Natural killer cell treated with Interleukin-12 subunit alpha and Interleukin-12 subunit beta and Interleukin-15 and Interleukin-18, amount 100 ng/mL, for 72 hours (primary cell): Measurements from ENCODE around the gene TBC1D7. TPM values are rescaled to one million over a fixed set of nuclear protein-coding genes. Genes with fewer than 3 reads are reported as not detected.

Experiments
- ATAC-seq, 2 donors: fragments of 150-1000 bp; cut with Tn5 transposase in 1 of 2; sonication (Bioruptor Pico), chemical (Tn5 transposase) in 1 of 2; 2 replicates each; pipeline ENCODE4 v1.10.0; 2021
- DNase-seq: peaks from one replicate; pipeline ENCODE4 v3.0.0; 2022; ENCODE audit warnings: low spot score
- H3K27ac Mint-ChIP-seq, 2 donors: 1 replicate in 1 of 2; 2 replicates in 1 of 2; pipeline ENCODE4 v1.8.0; 2022; ENCODE audit warnings: mixed read lengths in 2 of 2, mild to moderate bottlenecking in 1 of 2, moderate library complexity in 1 of 2
- H3K27me3 Mint-ChIP-seq, 2 donors: 1 replicate in 1 of 2; 2 replicates in 1 of 2; pipeline ENCODE4 v1.8.0; 2022; ENCODE audit warnings: mixed read lengths in 2 of 2
- H3K36me3 Mint-ChIP-seq: one replicate; pipeline ENCODE4 v1.8.0; 2022; ENCODE audit warnings: mixed read lengths
- H3K4me1 Mint-ChIP-seq, 2 donors: 1 replicate in 1 of 2; 2 replicates in 1 of 2; pipeline ENCODE4 v1.8.0; 2022; ENCODE audit warnings: low read depth in 2 of 2, mixed read lengths in 2 of 2, mild to moderate bottlenecking in 1 of 2
- H3K4me3 Mint-ChIP-seq: one replicate; pipeline ENCODE4 v1.8.0; 2022; ENCODE audit warnings: mixed read lengths
- H3K9me3 Mint-ChIP-seq: 2 replicates; pipeline ENCODE4 v1.8.0; 2022; ENCODE audit warnings: mixed read lengths
- total RNA-seq, 2 donors: library from RNA; stranded (reverse); gene quantifications; one replicate each; pipeline ENCODE4 v1.2.3, GENCODE V29; 2022

Gene TBC1D7
- total RNA-seq, 2 donors from 2014 or later = 21.8 to 23.4 TPM

- Mint-ChIP-seq H3K36me3 (peaks cover 14% of the 10 kb centered on the region), H3K4me1 (no peaks in the 10 kb centered on the region), H3K9me3 (no peaks in the 10 kb centered on the region), H3K27me3 (no peaks in the 10 kb centered on the region), H3K4me3 (no peak overlapping the region), H3K27ac (no peak overlapping the region)
- no peak for DNase-seq
- no peak for ATAC-seq
These were observed 8.3 kb downstream of the TBC1D7 start for GRCh38 chr6:13319891-13320564.

DNA sequence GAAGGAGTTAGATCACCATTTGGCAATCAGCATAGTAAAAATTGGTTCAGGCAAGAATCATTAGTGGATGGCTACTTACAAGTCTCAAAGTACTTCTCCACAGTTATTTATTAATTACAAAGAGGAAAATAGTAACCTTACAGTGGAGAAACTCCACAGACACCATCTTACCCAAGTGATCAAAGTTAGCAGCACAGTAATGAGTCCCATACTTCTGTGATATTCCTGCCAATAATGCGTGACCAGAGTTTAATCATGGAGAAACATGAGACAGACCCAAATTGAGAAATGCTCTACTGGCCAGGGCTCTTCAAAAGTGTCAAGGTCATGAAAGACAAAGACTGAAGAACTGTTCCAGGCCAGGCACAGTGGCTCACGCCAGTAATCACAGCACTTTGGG is 9.5 kb downstream of the TBC1D7 start:
- Mint-ChIP-seq H3K4me3 (no peak overlapping the region), H3K27ac (no peak overlapping the region), H3K9me3 (no peaks in the 10 kb centered on the region), H3K4me1 (no peaks in the 10 kb centered on the region), H3K36me3 (peaks cover 14% of the 10 kb centered on the region), H3K27me3 (no peaks in the 10 kb centered on the region)
- ATAC-seq (no peak), DNase-seq (no peak)

DNA sequence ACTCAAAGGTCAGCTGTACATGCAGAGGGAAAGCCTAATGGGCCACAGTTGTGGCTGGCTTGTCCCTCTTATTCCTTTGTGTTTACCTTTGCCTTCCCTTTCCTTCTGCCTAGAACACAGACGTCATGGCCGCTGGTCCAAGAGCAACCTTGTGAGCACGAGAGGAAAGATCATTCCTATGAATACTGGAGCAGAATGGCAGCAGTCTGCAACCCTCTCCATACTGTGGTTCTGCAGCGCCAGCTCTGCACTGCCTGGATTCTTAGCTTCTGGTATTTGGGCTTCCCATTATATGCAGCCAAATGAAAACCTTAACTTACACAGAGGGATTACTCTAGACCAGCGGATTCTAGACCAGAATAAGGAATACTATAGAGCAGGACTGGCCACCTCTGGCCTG is 12.4 kb downstream of the TBC1D7 start:
- Mint-ChIP-seq H3K9me3 (no peaks in the 10 kb centered on the region), H3K4me3 (no peak overlapping the region), H3K27ac (no peak overlapping the region), H3K4me1 (no peaks in the 10 kb centered on the region), H3K27me3 (no peaks in the 10 kb centered on the region), H3K36me3 (peaks cover 20% of the 10 kb centered on the region)
- ATAC-seq = no peak
- no peak for DNase-seq

DNA sequence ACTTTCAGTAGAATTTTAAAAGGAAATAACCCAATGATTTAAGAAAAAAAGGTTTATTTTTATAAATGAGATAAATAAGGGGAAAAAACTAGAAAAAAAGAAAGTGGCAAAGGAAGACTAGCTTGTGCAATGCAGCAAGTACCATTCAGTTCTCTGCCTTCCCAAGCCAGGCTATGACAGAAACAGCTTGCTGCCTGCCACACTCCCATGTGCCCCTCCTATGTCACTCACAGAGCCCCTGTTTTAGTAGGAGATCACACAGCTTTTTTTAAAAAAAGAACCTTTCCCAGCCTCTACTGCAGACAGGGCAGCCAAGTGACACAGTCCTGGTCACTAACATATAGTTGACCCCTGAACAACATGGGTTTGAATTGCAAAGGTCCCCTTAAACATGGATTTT is 13.5 kb downstream of the TBC1D7 start:
- Mint-ChIP-seq H3K27me3 (no peaks in the 10 kb centered on the region), H3K36me3 (peaks cover 12% of the 10 kb centered on the region), H3K27ac (no peak overlapping the region), H3K4me3 (no peak overlapping the region), H3K9me3 (no peaks in the 10 kb centered on the region), H3K4me1 (no peaks in the 10 kb centered on the region)
- ATAC-seq = no peak
- DNase-seq = no peak

DNA sequence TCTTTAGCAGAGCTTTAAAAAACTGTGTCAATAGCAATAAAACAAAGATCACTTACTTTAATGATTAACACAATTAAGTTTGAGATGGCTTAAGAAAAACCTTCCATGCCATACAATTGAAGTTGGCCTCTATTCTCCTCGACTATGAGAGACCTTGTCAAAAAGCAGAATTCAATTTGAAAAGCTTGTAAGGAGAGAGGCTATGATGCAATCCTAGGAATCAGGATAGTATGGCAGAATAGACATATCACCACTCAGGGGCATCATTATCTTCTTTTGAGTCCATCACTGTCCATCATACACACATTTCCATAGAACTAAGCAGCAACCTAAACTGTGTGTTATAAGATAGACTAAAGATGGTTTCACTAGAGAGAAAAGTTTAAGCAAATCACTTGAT is 17.2 kb downstream of the TBC1D7 start:
- no peaks in the 10 kb centered on the region for H3K9me3 Mint-ChIP-seq
- no peaks in the 10 kb centered on the region for H3K27me3 Mint-ChIP-seq
- peaks cover 14% of the 10 kb centered on the region for H3K36me3 Mint-ChIP-seq
- H3K4me3 Mint-ChIP-seq = no peak overlapping the region
- H3K4me1 Mint-ChIP-seq = peaks cover 7 to 8% of the 10 kb centered on the region in 2 donors
- ATAC-seq (no peak), DNase-seq (no peak)
- H3K27ac Mint-ChIP-seq = no peak overlapping the region

DNA sequence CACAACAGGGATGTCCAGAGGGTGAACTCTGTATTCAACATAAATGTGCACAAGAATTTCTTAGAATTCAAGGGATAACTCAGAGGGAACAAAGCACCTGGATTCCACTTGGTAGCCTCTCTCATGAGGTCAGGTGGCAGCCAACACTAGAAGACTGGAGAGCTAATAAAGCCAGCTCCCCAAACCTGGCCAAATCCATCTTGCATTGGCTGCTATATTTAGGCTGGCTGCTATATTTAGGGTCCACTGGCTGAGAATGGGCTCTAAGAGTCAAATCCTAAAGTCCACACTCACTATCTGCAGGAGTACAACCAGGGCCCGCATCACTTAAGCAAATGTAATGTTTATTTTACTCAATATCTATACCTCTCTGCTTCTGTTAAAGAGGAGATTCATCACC is 20.0 kb downstream of the TBC1D7 start:
- Mint-ChIP-seq H3K27ac (peak overlapping the region; percentile 63 to 78), H3K4me1 (peaks cover 18% of the 10 kb centered on the region in 2 donors), H3K4me3 (no peak overlapping the region), H3K27me3 (no peaks in the 10 kb centered on the region), H3K36me3 (peaks cover 14% of the 10 kb centered on the region), H3K9me3 (no peaks in the 10 kb centered on the region)
- no peak for DNase-seq
- no peak for ATAC-seq

- H3K4me1 Mint-ChIP-seq = peaks cover 25 to 26% of the 10 kb centered on the region in 2 donors
- H3K4me3 Mint-ChIP-seq = peak overlapping the region; percentile 46
- H3K9me3 Mint-ChIP-seq = no peaks in the 10 kb centered on the region
- ATAC-seq = no peak
- no peaks in the 10 kb centered on the region for H3K27me3 Mint-ChIP-seq
- H3K36me3 Mint-ChIP-seq = peaks cover 14% of the 10 kb centered on the region
- H3K27ac Mint-ChIP-seq = peak overlapping the region; percentile 63 to 78
- DNase-seq = no peak
These were observed 20.8 kb downstream of the TBC1D7 start for GRCh38 chr6:13307508-13307995.

GRCh38 chr6:13305791-13306190 is 22.5 kb downstream of the TBC1D7 start:
- DNase-seq (no peak), ATAC-seq (no peak)
- no peaks in the 10 kb centered on the region for H3K27me3 Mint-ChIP-seq
- H3K27ac Mint-ChIP-seq = no peak overlapping the region
- no peak overlapping the region for H3K4me3 Mint-ChIP-seq
- peaks cover 6% of the 10 kb centered on the region for H3K36me3 Mint-ChIP-seq
- no peaks in the 10 kb centered on the region for H3K9me3 Mint-ChIP-seq
- H3K4me1 Mint-ChIP-seq = peaks cover 38 to 39% of the 10 kb centered on the region in 2 donors

DNA sequence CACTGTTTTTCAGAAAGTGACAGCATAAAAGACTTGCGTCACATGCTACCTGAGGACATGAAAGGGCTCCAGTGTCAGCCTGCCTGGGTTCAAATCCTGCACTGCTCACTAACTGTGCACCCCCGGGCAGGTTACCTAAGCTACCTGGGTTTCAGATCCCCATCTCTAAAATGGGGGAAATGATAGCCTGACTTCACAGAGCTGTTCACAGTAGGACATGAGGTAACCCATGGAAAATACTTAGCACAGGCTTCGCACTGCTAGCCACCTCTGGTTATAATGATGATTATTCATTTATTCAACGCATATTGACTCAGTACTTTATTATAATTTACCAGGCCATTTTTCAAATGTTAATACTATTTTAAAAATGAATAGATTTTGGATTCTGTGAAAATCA is 23.0 kb downstream of the TBC1D7 start:
- ATAC-seq (no peak), DNase-seq (no peak)
- Mint-ChIP-seq H3K36me3 (peaks cover 11% of the 10 kb centered on the region), H3K4me1 (peaks cover 39 to 43% of the 10 kb centered on the region in 2 donors), H3K4me3 (no peak overlapping the region), H3K27ac (peak overlapping the region in 1 of 2 donors; percentile 95), H3K27me3 (no peaks in the 10 kb centered on the region), H3K9me3 (no peaks in the 10 kb centered on the region)

DNA sequence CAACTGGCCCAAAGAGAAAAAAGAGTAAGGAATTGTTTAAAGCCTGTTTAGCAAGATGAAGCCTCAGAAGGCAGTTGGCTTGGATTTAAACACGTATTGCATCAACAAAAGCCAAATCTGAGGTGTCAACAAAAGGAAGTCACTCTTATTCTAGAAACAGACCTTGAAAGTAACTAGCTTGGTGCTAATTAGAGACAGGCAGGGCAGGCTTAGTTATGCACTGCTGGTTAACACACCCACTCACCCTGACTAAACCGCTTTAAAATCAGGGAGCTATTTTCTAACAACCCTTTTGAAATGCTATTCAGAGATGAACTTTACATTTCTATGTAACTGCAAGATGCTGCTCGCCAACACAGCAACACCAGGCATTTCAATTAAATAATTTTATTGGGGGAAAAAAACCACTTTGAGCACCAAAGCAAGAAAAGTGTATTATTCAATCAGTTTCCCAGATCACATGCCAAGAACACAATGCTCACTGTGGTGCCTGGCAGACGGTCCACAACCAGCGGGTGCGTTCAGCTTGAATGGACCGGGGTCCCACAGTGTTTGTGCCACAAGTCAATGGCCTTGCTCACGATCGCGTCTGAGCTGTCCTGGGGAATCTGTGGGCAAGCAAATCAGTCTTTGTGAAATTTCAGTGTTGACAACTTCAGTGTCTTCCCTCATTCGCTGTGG is 23.6 kb downstream of the TBC1D7 start:
- Mint-ChIP-seq H3K27me3 (no peaks in the 10 kb centered on the region), H3K27ac (peak overlapping the region; percentile 94 to 95), H3K36me3 (peaks cover 11% of the 10 kb centered on the region), H3K9me3 (no peaks in the 10 kb centered on the region), H3K4me1 (peaks cover 39 to 43% of the 10 kb centered on the region in 2 donors), H3K4me3 (peak overlapping the region; percentile 79)
- DNase-seq (no peak), ATAC-seq (no peak)

- Mint-ChIP-seq H3K27me3 (no peaks in the 10 kb centered on the region), H3K9me3 (no peaks in the 10 kb centered on the region), H3K36me3 (peaks cover 11% of the 10 kb centered on the region), H3K4me1 (peaks cover 39 to 43% of the 10 kb centered on the region in 2 donors), H3K27ac (peak overlapping the region; percentile 94 to 95), H3K4me3 (peak overlapping the region; percentile 79)
- ATAC-seq (no peak), DNase-seq (no peak)
These were observed 24.2 kb downstream of the TBC1D7 start for GRCh38 chr6:13304101-13304500.

GRCh38 chr6:13303668-13304017 is 24.7 kb downstream of the TBC1D7 start:
- Mint-ChIP-seq H3K9me3 (no peaks in the 10 kb centered on the region), H3K27me3 (no peaks in the 10 kb centered on the region), H3K36me3 (peaks cover 11% of the 10 kb centered on the region), H3K27ac (peak overlapping the region; percentile 94 to 95), H3K4me1 (peaks cover 39 to 42% of the 10 kb centered on the region in 2 donors), H3K4me3 (peak overlapping the region; percentile 79)
- DNase-seq = no peak
- ATAC-seq = peak in 1 of 2 donors; percentile 39

GRCh38 chr6:13302751-13303667 is 25.3 kb downstream of the TBC1D7 start:
- ATAC-seq (peak; percentile 93 to 96), DNase-seq (peak; percentile 89)
- Mint-ChIP-seq H3K4me3 (peak overlapping the region; percentile 79), H3K36me3 (peaks cover 15% of the 10 kb centered on the region), H3K27me3 (no peaks in the 10 kb centered on the region), H3K4me1 (peaks cover 38 to 41% of the 10 kb centered on the region in 2 donors), H3K27ac (peak overlapping the region; percentile 94 to 95), H3K9me3 (no peaks in the 10 kb centered on the region)
